Measurements from ENCODE around the gene TSPAN31. TPM values are rescaled to one million over a fixed set of nuclear protein-coding genes. Genes with fewer than 3 reads are reported as not detected.

Gene TSPAN31
- total and polyA plus RNA-seq, 2 of the 8 experiments (the other 6 are each of a cell fraction or from before 2014, with no cell fraction given): 15.8 to 31.4 TPM

GRCh38 chr12:57764662-57765002 is 19.8 kb downstream of the TSPAN31 start:
- Histone ChIP-seq H2AK5ac (ENCODE audit: low read depth, low read length) (0 out of 2 replicates have a peak overlapping the region, but pooled peaks have one; percentile 8), H2BK5ac (ENCODE audit: low read depth, low read length) (no peak overlapping the region), H4K20me1 (replicated peaks in 1 of 2; ENCODE audit: control insufficient read depth in 1 of 2, insufficient read depth in 2 of 2, low read length in 2 of 2) (peaks cover 0 to 9% of the 10 kb centered on the region in 2 experiments), H3K9me3 (ENCODE audit: insufficient read depth in 2 of 2, low read depth in 1 of 2, low read length in 1 of 2) (no peaks in the 10 kb centered on the region), H3K4me2 (ENCODE audit: insufficient read depth in 1 of 2, low read depth in 2 of 2, low read length in 2 of 2) (peak overlapping the region; percentile 87 to 96), H3K36me3 (ENCODE audit: control insufficient read depth in 2 of 4, insufficient read depth in 4 of 4, low read length in 3 of 4) (peaks cover 11 to 12% (median 12%) of the 10 kb centered on the region in 4 experiments; a peak in 7 of 8 replicates), H3K9ac (replicated peaks in 1 of 4; ENCODE audit: extremely low read depth in 1 of 4, low read depth in 3 of 4, low read length in 3 of 4) (peak overlapping the region in 3 of 4 experiments; percentile 26 to 33 (median 30); a peak in 2 of 7 replicates), H4K91ac (replicated peaks; ENCODE audit: insufficient read length, low read length) (peak overlapping the region; percentile 87), H3K56ac (replicated peaks; ENCODE audit: insufficient read length, low read depth, low read length) (no peak overlapping the region), H3K79me1 (ENCODE audit: low read depth, low read length) (no peaks in the 10 kb centered on the region), H4K5ac (ENCODE audit: insufficient read length, low read depth, low read length) (no peak overlapping the region), H2BK15ac (ENCODE audit: low read length) (peak overlapping the region; percentile 98; the same call in 1 of the 2 replicates), H3K4ac (replicated peaks; ENCODE audit: insufficient read length, low read depth, low read length) (peak overlapping the region; percentile 61), H2BK120ac (replicated peaks; ENCODE audit: low read depth, low read length) (no peak overlapping the region), H3K23me2 (ENCODE audit: low read depth, low read length) (peaks cover 23% of the 10 kb centered on the region), H3K4me3 (ENCODE audit: extremely low read depth in 1 of 4, insufficient read depth in 2 of 4, low read depth in 3 of 4, low read length in 4 of 4) (peak overlapping the region; percentile 39 to 66 (median 64)), H2BK12ac (ENCODE audit: low read depth, low read length) (peak overlapping the region; percentile 89; the same call in 1 of the 2 replicates), H3K23ac (ENCODE audit: insufficient read length) (no peak overlapping the region), H3K27ac (ENCODE audit: low read depth, low read length) (no peak overlapping the region), H3K27me3 (replicated peaks in 1 of 4; ENCODE audit: control insufficient read depth in 3 of 4, extremely low read depth in 1 of 4, insufficient read depth in 3 of 4, low read length in 3 of 4) (peaks cover 22 to 39% (median 37%) of the 10 kb centered on the region in 4 experiments), H2BK20ac (ENCODE audit: low read length) (no peak overlapping the region), H3K4me1 (replicated peaks in 1 of 4; ENCODE audit: control insufficient read depth in 3 of 4, insufficient read depth in 4 of 4, low read length in 3 of 4) (peaks cover 13 to 22% (median 19%) of the 10 kb centered on the region in 4 experiments), H2AFZ (ENCODE audit: low read length) (peak overlapping the region; percentile 91), H3K79me2 (ENCODE audit: control insufficient read depth in 1 of 2, insufficient read depth in 2 of 2, low read length in 2 of 2) (no peaks in the 10 kb centered on the region), H4K8ac (ENCODE audit: extremely low read depth, insufficient read depth, low read length) (0 out of 2 replicates have a peak overlapping the region, but pooled peaks have one; percentile 36), H3K18ac (ENCODE audit: extremely low read depth, low read length) (peak overlapping the region; percentile 85; the same call in 1 of the 2 replicates), H3K14ac (ENCODE audit: insufficient read length) (no peak overlapping the region)
- 17% methylated on average over 17 of the region's 17 CpGs; no CpG with 5 or more reads in 1 of the 2 experiments for WGBS, 2 experiments (ENCODE audit: extremely low coverage in 1 of 2, insufficient coverage in 1 of 2, insufficient read length in 1 of 2, insufficient replicate concordance in 2 of 2, low coverage in 1 of 2, low lambda C conversion rate in 2 of 2, missing lambda C conversion rate in 1 of 2)
- no peak for FAIRE-seq
- ChIA-PET CTCF (ENCODE audit: partially characterized antibody) (interaction anchor here (0.9 to 1.6 kb wide), 6 partner anchors 8 to 181 kb away, joined by 3 to 15 read pairs (median 4); no protein-coding TSS in a partner anchor), POLR2A (ENCODE audit: partially characterized antibody) (interaction anchor here (0.7 to 5.3 kb wide), 14 partner anchors 8 to 80 kb away, joined by 3 to 35 read pairs (median 4); partner anchors contain the start of genes CDK4, MARCHF9, TSFM and TSPAN31)
- DNase-seq (ENCODE audit: low read depth in 1 of 2, low spot score in 2 of 2): peak in 1 of 2 experiments; percentile 51
- TF ChIP-seq ASH2L (IDR thresholded peaks at IDR 0.05; ENCODE audit: low read length) (no peak), GABPA (IDR thresholded peaks at IDR 0.05; ENCODE audit: borderline replicate concordance, insufficient read depth, low read length) (peak; percentile 70; the same call in 1 of the 2 replicates), TBP (IDR thresholded peaks at IDR 0.05; ENCODE audit: low read depth, low read length) (no peak), NANOG (IDR thresholded peaks at IDR 0.05; ENCODE audit: insufficient read depth, low read depth, low read length, poor library complexity, severe bottlenecking) (no peak), SRF (IDR thresholded peaks at IDR 0.05; ENCODE audit: low read depth, low read length) (no peak), SIRT6 (IDR thresholded peaks at IDR 0.05; ENCODE audit: low read length) (no peak), KDM1A (IDR thresholded peaks at IDR 0.05; ENCODE audit: borderline replicate concordance, low read length) (no peak), ATF3 (IDR thresholded peaks at IDR 0.05; ENCODE audit: insufficient read depth, low read depth, low read length) (no peak), CBX8 (IDR thresholded peaks at IDR 0.05; ENCODE audit: borderline replicate concordance, low read depth, low read length) (no peak), PHF8 (conservative IDR thresholded peaks at IDR 0.05; ENCODE audit: low read depth, low read length) (peak; percentile 45; the same call in 1 of the 2 replicates), TAF7 (optimal IDR thresholded peaks at IDR 0.05; ENCODE audit: borderline replicate concordance, low read depth, low read length) (no peak), SIN3A (conservative IDR thresholded peaks at IDR 0.05 in 1 of 2, IDR thresholded peaks at IDR 0.05 in 1 of 2; ENCODE audit: low read depth in 1 of 2, low read length in 2 of 2) (no peak)

All from H1 (cell line).